HG02852 (cell line): Measurements from ENCODE around the gene ENC1.
A peak's percentile ranks its signal among the peaks of the same experiment; 100 is the strongest.

Experiments
- ATAC-seq: cut with Tn5 transposase; IDR thresholded peaks from one replicate; pipeline ENCODE4 v1.9.1; 2021; ENCODE audit warnings: mild to moderate bottlenecking, moderate library complexity; ENCODE audit not compliant: unreplicated experiment

ENC1 gene

DNA sequence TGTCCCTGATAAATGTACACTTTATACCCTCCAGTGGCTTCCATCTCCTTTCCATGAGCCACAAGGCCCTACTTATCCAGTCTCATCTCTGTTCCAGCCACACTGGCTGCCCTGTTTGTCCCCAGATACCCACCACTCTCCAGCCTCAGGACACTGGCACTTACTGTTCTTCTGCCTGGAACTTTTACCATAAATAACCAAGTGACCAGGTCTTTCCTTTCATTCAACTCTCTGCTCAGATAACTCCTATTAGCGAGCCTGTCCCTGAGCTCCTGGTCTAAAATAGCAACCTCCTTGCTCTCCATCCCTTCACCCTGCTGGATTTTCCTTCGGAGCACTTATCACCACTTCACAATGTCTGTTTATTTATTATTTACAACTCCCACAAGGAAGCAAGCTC is 16.6 kb upstream of the ENC1 start:
- no peak for ATAC-seq

DNA sequence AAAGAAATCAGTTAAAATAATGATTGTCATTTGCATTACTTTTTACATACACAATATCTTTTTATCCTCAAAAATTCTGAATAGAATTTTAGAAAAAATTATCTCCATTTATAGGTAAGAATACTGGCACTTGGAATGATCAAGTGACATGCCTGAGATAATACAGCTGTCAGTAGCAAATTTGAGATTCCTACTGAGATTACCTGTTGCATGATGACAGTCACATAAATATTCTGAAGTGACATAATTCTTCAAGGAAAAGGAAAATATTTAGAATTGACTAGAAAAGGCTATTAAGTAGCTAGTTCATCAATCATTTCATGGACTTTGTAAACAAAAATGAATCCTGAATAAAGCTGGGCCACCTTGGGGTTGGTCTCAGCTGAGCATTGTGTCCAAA is 15.2 kb upstream of the ENC1 start:
- ATAC-seq = no peak

DNA sequence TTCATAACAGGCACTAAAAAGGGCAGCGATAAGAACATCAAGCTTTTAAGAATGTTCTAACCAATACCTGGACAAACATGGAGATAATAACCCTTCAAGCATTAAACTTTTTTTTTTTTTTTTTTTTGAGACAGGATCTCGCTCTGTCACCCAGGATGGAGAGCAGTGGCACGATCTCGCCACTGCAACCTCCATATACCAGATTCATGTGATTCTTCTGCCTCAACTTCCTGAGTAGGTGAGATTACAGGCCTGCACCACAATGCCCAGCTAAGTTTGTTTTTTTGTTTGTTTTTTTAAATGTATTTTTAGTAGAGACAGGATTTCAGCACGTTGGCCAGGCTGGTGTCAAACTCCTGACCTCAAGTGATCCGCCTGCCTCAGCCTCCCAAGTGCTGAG is 14.7 kb upstream of the ENC1 start:
- ATAC-seq = no peak

DNA sequence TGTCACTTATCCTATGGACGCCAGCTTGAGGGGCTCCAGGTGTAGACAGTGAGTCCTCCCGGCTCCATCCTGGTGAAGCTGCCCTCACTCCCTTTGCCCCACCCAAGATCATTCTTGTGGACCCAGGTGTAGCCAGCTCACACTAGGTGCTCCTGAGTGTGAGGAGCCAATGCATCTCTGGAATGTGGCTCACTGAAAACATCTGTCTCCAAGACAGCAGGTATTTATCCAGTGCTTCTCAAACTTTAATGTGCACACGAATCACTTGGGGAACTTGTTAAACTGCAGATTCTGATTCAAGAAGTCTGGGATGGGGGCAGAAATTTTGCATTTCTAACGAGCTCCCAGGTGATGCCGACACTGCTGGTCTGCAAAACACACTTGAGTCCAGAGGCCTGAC is 13.5 kb upstream of the ENC1 start:
- ATAC-seq = no peak

DNA sequence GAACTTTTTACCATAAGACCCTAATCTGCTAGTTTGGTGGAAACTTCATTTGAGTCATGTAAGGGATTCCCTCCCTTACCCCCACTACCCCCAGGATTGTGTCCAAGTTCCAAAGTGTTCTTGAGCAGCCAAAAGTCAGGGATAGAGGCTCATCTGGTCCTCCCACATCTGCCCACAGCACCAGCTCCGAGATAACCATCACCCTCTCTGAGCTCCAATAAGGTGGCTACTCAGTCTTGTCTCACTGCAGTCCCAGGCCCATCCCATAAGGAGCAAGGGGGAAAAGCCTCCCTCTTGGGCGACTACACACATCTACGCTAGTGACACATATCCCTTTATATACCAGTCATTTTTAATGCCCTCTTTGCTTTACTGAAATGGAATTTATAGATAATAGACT is 12.0 kb upstream of the ENC1 start:
- no peak for ATAC-seq

DNA sequence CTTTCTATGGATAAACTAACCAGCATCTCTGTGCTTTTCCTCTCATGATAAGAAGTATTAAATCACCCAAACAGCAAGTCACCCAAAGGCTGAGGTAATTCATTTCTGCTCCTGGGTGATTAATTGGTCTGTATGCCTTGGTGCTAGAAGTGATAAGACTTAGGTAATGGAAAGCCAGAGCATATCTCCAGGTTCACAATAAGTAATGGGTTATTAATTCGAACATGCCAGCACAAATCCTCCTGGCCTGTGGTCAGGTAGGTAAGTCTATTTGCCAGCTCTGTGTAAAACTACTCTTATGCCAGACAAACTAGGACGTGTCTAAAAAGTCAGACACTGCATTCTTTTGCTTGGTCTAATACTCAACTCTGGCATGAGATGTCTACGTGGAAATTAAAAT is 11.2 kb upstream of the ENC1 start:
- no peak for ATAC-seq

DNA sequence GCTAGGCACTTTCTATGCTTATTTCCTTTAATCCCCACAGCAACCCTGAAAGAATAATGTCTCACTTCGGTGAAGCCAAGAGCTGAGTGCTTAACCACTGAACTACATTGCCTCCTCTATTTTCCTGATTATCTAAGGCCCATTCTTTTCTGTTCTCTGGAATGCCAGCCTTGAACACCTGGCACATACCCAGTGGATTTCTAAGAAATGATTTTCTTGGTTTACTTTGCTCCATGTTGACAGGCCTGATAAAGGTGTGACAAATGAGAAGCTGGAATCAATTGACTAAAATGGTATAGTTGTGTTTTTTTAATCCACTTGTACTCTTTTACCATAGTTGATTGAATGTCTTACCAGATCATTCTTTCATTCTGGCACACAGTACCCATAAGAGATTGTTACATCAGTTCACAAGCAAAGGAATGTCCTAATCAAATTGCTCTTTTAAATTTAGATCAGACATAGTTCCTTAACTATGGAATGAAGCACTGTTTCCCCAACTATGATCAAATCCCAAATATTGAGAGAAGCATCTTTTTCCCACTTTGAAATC is 9.0 kb upstream of the ENC1 start:
- no peak for ATAC-seq

DNA sequence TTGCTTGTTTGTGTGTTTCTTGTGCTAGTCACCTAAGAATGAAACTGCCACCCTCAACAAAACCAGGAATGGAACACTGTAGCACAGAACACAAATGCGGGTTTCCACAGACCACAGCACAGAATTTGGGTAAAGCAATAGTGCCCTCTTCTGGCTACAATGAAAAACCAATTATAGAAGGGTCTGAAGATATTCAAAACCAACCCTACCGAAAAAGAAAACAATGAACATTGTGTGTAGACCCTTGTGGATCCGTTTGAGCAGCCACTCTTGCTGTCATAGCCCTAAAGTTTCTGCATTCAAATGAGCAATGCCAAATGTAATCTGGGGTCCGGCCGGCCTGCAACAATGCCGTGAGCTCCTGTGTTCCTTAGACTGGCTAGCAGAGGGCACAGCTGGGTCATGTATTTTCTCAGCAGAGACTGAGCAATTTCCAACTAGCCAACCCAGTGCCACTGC is 8.3 kb upstream of the ENC1 start:
- ATAC-seq = peak; percentile 75

DNA sequence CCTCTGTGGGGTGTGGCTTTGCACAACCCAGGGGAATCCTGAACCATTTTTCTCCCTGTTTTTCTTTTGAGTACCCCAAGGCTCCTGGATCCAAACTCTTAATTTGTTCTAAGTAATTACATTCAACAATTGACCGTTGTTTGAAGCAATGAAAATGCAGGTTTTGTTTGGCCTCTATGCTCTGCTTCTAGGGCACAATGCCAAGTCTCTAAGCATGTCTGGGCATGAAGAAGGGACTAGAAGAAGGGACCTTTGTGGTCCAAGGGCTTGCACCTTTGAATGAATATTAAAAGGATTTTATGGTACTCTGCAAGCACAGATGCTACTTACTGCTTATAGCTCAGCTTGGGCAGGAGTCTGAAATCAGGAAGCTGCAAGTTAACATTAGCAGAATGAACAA is 6.6 kb upstream of the ENC1 start:
- no peak for ATAC-seq

DNA sequence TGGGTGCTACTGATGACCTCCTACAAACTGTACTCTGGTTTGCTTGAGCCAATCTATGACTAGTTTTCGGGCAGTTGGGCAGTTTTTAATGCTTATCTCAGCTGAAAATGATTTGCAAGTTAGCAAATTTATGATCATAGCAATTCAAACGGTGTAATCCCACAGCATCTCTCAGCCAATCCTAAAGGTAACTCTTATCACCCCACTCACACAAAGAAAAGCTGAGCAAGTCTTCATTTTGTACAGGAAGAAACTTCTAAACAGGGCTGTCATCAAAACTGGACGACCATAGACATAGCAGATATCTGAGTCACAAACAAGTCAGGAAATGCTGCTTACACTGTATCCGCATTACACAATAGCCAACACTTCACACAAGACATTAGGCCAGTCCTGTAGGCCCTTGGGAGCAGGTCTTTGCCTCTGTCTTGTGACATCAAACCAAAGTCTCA is 2.6 kb upstream of the ENC1 start:
- ATAC-seq = no peak

DNA sequence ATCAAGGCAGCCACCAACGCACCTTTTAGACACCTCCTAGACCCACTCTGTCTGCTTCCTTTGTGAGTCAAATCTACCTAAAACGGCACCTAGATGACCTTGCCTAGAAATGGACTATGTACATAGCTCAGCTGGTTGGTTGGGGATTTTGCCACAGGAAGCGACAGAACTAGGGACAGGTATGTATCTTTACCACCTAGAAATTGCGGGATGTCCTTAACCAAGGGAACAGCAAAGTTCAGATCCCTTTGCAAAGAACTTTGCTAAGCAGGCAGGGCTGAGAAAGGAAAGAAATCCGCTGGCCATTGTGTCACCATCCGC is 2.0 kb upstream of the ENC1 start:
- no peak for ATAC-seq

DNA sequence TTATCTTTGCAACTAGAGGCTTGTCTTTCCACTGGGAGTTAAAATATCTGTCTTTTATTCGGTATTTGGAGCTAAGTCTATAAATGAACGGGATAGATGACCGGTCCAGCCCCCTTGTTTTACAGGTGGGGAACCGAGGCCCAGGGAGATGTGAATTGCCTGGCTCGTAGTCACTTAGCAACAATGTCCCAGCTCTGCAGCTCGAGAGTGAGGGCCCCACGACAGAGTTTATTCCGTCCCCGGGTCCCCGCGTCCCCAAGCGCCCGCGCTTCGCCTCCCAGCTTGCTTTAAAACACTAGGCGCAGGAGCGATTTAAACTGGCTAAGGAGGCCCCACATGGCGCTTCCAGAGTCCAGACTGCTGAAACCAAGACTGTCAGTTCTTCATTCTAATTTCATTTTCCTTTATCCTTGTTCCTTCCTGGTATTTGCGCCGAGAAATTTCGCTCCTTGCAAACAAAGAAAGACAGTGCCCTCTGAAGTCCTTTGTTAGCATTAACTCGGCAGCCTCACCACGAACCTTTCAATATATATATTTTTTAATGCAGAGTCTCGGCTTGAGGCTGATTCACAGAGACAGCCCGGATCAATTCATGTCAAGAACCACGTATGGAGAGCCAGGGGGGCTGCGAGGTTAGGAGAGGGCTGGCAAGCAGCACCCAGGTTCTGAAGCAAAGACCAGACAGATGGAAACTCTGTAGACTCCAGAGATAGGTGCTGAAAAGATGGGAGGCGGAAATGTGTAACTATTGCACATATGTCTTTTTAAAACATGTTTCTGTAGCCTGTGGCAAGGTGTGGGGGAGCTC is 1.4 kb upstream of the ENC1 start:
- ATAC-seq = no peak

DNA sequence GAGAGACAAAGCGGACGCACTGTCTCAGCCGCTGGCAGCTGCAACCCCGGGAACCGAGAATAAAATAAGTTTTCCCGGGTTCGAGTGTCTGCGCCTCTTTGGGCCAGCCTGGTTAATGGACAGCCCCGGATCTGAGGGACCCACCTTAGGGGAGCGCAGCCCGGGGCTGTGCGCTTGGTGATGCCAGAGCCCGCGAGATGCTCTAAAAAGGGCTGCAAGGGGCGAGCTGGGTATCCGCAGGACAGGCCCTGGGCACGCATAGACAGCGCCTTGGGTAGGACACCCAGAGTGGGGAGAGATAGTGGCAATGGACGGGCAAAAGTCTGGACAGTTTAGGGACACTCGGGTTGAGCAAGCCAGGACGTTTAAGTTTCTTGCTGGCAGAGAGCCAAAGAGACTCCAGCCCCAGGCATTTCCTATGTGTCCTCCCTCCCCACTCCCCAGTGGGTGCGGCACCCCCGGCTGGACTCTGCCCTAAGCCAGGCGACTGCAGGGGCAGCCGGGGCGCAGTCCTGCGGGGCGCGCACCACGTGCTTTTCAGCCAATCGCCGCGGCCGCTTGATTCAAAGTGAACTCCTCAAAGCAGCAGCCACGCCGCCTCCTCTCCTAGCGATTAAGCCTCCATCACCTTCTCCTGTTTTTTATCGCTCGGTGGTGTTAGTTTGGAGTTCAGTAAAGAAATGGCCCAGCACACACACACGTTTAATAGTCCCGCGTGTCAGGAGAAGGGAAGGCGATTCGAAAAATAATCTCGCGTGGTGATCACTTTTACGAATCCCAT is 616 bp upstream of the ENC1 start:
- peak; percentile 25 for ATAC-seq

DNA sequence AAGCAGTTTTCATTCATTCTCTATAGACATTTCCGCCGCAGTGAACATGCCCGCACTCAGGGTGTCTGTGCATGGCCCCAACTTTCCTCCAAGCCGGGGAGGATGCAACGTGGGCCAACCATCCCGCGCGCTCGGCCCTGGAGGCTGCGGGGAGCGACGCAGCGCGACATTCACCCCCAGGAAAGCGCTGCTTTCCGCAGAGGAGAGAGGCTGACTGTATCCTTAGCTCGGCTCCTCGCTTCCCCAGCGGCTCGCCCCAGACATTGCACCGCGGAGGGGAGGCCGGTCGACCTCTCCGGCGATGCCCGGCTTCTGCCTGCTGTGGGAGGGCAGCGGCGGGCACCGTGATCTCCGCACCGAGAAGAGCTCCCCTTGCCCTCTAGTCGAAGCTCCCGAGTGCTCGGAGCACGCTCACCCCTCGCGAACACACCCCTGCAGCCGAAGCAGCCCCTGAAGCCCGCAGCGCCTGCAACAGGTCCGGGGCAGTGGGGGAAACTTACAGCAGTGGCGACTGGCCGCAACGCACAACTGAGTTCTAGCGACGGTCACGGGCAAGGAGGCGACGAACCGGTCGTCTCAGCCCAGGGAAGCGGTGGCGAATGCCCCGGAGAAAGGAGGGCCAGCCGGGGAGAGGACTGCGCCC is 600 bp downstream of the ENC1 start:
- ATAC-seq = peak; percentile 20

DNA sequence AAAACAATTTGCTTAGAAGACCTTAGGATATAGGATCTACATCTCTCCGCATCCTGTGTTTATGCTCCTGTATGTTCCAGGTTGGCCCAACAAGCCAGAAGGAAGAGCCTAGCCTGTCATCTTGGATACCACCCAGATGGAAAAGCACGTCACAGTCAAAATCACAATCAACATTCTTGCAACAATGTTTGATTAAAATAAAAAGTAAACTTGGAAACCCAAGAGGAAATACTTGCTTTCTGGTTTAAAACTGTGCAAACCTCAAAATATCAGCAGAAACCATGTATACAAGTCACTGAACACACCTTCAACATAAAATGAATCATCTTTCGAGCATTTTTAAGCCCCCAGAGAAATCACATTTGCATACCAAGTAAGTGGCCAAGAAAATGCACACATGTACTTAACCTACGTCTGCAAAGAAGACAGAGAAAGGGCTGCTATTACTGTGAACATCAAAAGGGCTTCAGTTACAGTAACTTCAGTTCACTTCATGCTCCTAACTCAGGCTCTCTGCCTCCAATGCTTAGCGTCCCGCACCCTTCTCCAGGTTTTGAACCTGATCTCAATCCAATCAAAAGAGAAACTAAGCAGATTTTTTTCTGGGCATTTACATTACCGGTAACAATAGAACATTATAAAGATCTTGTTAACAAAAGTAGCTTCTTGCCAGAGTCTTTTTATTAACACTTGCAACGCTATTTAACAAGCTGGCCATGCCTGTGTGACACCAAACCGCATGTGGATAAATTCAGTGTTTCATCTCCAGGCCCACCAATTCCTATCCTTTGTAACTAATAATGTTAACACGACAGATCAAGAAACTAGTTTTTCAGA is 1.3 kb downstream of the ENC1 start:
- peak; percentile 29 for ATAC-seq

DNA sequence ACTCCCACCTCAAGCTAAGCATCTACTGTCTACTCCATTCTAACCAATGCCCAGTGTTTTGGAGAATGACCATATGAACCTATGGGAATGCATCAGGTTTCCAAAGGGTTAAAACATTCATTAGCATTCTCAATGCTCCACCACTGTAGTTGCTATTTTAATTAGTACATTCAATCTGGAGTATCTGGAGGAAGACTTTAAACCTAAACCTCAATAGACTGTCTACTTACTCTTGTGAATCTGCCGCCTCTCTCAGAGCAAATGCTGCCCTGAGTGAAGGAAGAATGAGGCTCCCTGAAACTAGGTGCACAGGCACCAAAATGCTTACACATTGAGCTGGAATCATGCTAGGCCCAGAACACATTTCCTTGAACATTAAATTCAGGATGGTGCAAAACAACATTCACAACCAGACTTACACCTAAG is 2.0 kb downstream of the ENC1 start:
- ATAC-seq = no peak

DNA sequence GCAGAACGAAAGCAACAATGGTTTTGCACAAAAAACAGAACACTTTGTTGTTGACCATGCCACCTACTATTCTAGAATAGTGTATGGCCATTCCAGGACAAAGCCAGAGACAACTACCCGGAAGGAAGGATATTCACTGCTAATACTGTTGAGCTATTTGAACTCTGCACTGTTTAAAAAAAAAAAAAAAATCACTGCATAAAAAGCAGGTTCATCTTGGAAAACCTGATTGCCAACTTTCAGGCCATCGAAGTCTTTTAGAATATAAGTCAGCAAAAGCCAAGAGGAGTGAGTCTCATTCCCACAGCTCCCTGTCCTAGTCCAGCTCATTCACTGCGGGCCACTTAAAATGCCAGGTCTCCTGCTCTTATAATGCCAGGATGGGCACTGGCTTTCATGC is 4.0 kb downstream of the ENC1 start:
- ATAC-seq = no peak

DNA sequence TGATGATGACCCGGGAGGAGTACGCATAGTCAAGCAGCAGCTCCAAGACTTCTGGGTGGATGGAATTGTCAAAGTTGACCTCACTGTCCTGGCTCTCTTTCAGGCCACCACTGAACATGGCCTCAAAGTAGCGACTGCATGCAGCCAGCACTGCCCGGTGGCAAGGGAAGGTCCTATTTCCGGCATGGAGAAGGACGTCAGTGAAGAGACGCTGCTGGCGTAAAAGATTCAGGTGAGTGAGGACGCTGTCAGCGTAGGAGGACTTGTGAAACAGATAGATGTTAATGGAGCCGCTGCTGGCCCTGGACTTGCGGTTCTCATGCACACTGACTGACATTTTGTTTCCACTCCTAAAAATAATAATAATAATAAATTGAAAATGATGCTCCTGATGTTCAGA is 4.4 kb downstream of the ENC1 start:
- no peak for ATAC-seq

DNA sequence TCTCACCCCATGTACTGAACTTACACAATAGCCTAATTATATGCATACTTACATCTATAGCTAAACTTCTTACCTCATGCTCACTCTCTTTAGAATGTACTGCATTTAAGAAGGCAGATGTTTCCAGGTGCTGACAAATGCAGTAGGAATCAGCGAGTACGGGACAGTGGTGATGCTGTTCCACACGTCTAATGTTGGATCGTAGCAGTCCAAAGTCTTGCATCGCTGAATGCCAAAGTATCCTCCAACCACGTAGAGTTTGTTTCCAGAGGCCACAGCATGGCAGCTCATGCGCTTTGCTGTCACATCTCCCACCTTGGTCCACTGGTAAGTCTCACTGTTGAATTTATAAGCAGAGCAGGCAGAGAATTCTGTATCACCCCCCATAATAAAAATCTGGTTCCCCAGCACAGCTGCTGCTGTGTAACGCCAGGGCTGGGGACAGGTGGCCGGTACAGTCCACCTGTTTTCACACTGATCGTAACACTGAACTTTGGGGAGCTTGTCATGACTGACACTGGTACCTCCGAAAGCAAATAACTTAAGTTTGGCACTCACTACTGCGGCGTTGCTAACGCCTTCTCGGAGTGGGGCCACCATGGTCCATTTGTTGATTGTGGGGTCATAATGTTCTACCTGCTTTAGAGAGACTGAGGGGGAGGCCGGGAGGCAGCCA is 5.8 kb downstream of the ENC1 start:
- ATAC-seq = no peak

DNA sequence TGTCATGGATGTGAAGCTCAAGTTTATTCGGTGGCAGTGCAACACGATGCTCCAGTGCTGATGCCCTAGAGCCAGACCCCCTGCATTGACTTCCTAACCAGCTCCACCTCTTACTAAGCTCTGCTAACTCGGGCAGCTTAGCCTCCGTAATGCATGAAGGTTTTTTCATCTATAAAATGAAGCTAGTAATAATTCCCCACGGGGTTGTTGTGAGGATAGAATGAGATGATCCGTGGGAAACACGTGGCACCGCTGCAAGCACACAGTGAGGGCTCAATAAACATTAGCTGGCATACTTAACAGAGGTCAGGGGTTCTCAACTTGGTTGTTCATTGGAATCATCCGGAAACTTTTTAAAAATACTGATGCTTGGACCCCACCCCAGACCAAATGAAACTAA is 6.8 kb downstream of the ENC1 start:
- ATAC-seq = no peak
